ENCODE measurements around the gene XDH. TPM values are rescaled to one million over a fixed set of nuclear protein-coding genes. Genes with fewer than 3 reads are reported as not detected.

XDH gene
- total RNA-seq, 1 experiment from 2014 or later, result 0.91 TPM

GRCh38 chr2:31333527-31334183 is 80.9 kb downstream of the XDH start:
- POLR2A ChIA-PET (ENCODE audit: unreplicated experiment), result no interaction called here

GRCh38 chr2:31333046-31333445 is 81.5 kb downstream of the XDH start:
- H3K9me2 ChIP-seq (replicated peaks; ENCODE audit: low read length), result no peaks in the 10 kb centered on the region
- CTCF ChIA-PET, result interaction anchor here (0.6 kb wide), 1 partner anchor 210 kb away, joined by 5 read pairs; no protein-coding TSS in a partner anchor
- H3K79me2 ChIP-seq (ENCODE audit: low read length), result no peaks in the 10 kb centered on the region
- no peak for DNase-seq
- H2AFZ ChIP-seq (ENCODE audit: low read length), result no peak overlapping the region
- H3K27me3 ChIP-seq (ENCODE audit: low read length), result no peaks in the 10 kb centered on the region
- no peak overlapping the region for H3K27ac ChIP-seq (ENCODE audit: low read length)
- H3K9me3 ChIP-seq (ENCODE audit: low read length), result no peaks in the 10 kb centered on the region
- intact Hi-C loops (cut with micrococcal nuclease), result loop anchor here (1.0 to 10.0 kb wide), 8 partner anchors 62 to 619 kb away; no protein-coding TSS in a partner anchor
- no peaks in the 10 kb centered on the region for H3K36me3 ChIP-seq (ENCODE audit: low read depth, low read length)
- no peak for TF ChIP-seq EZH2 (IDR thresholded peaks at IDR 0.05; ENCODE audit: low read length, unreplicated experiment)
- no peak for TF ChIP-seq CTCF (conservative IDR thresholded peaks at IDR 0.05; ENCODE audit: low read depth, low read length)
- TF ChIP-seq EZH2phosphoT487 (IDR thresholded peaks at IDR 0.05; ENCODE audit: borderline replicate concordance, low read length), result no peak
- no peaks in the 10 kb centered on the region for H4K20me1 ChIP-seq (ENCODE audit: low read length)
- peaks cover 38% of the 10 kb centered on the region for H3K4me1 ChIP-seq (ENCODE audit: insufficient read depth, low read length)
- POLR2A ChIA-PET (ENCODE audit: unreplicated experiment), result no interaction called here
- BruUV-seq (replicated peaks), result no TSS peak
- no peaks in the 10 kb centered on the region for H3F3A ChIP-seq (ENCODE audit: low read length, unreplicated experiment)
- no peak overlapping the region for H3K4me3 ChIP-seq (ENCODE audit: low read length)
- no peak for ATAC-seq
- no peak overlapping the region for H3K9ac ChIP-seq (ENCODE audit: low read length)
- no peak overlapping the region for H3K4me2 ChIP-seq (ENCODE audit: low read length)

More at GRCh38 chr2:31333527-31334183, 80.9 kb downstream of the XDH start:
- ATAC-seq (peak; percentile 62), DNase-seq (peak; percentile 94)
- intact Hi-C loops (cut with micrococcal nuclease), result loop anchor here (1.0 to 10.0 kb wide), 10 partner anchors 51 to 619 kb away; no protein-coding TSS in a partner anchor
- H3K27me3 ChIP-seq (ENCODE audit: low read length), result no peaks in the 10 kb centered on the region
- H3K9ac ChIP-seq (ENCODE audit: low read length), result peak overlapping the region; percentile 69
- H3K9me2 ChIP-seq (replicated peaks; ENCODE audit: low read length), result no peaks in the 10 kb centered on the region
- peak overlapping the region; percentile 95 for H3K27ac ChIP-seq (ENCODE audit: low read length)
- no peak overlapping the region for H3K4me3 ChIP-seq (ENCODE audit: low read length)
- H3K36me3 ChIP-seq (ENCODE audit: low read depth, low read length), result no peaks in the 10 kb centered on the region
- H3F3A ChIP-seq (ENCODE audit: low read length, unreplicated experiment), result no peaks in the 10 kb centered on the region
- BruUV-seq (replicated peaks), result TSS peak; percentile 97
- H3K4me2 ChIP-seq (ENCODE audit: low read length), result peak overlapping the region; percentile 57
- peaks cover 44% of the 10 kb centered on the region for H3K4me1 ChIP-seq (ENCODE audit: insufficient read depth, low read length)
- H3K9me3 ChIP-seq (ENCODE audit: low read length), result no peaks in the 10 kb centered on the region
- no peak for TF ChIP-seq EZH2phosphoT487 (IDR thresholded peaks at IDR 0.05; ENCODE audit: borderline replicate concordance, low read length)
- no peak for TF ChIP-seq EZH2 (IDR thresholded peaks at IDR 0.05; ENCODE audit: low read length, unreplicated experiment)
- peak; percentile 97 for TF ChIP-seq CTCF (conservative IDR thresholded peaks at IDR 0.05; ENCODE audit: low read depth, low read length)
- no peak overlapping the region for H2AFZ ChIP-seq (ENCODE audit: low read length)
- CTCF ChIA-PET, result interaction anchor here (1.0 kb wide), 1 partner anchor 50 kb away, joined by 4 read pairs; no protein-coding TSS in a partner anchor
- no peaks in the 10 kb centered on the region for H3K79me2 ChIP-seq (ENCODE audit: low read length)
- H4K20me1 ChIP-seq (ENCODE audit: low read length), result no peaks in the 10 kb centered on the region

- H3K27me3 ChIP-seq (ENCODE audit: low read length), result no peaks in the 10 kb centered on the region
- H3K4me1 ChIP-seq (ENCODE audit: insufficient read depth, low read length), result peaks cover 34% of the 10 kb centered on the region
- H2AFZ ChIP-seq (ENCODE audit: low read length), result no peak overlapping the region
- no peak overlapping the region for H3K4me2 ChIP-seq (ENCODE audit: low read length)
- ChIA-PET POLR2A (ENCODE audit: unreplicated experiment) (no interaction called here), CTCF (interaction anchor here (0.6 kb wide), 1 partner anchor 209 kb away, joined by 5 read pairs; no protein-coding TSS in a partner anchor)
- no peaks in the 10 kb centered on the region for H3F3A ChIP-seq (ENCODE audit: low read length, unreplicated experiment)
- no peaks in the 10 kb centered on the region for H4K20me1 ChIP-seq (ENCODE audit: low read length)
- BruUV-seq (replicated peaks), result no TSS peak
- H3K9me2 ChIP-seq (replicated peaks; ENCODE audit: low read length), result no peaks in the 10 kb centered on the region
- H3K36me3 ChIP-seq (ENCODE audit: low read depth, low read length), result no peaks in the 10 kb centered on the region
- H3K79me2 ChIP-seq (ENCODE audit: low read length), result no peaks in the 10 kb centered on the region
- intact Hi-C loops (cut with micrococcal nuclease), result loop anchor here (2.0 to 10.0 kb wide), 4 partner anchors 62 to 392 kb away; no protein-coding TSS in a partner anchor
- no peak overlapping the region for H3K4me3 ChIP-seq (ENCODE audit: low read length)
- no peaks in the 10 kb centered on the region for H3K9me3 ChIP-seq (ENCODE audit: low read length)
- H3K9ac ChIP-seq (ENCODE audit: low read length), result no peak overlapping the region
- DNase-seq (no peak), ATAC-seq (no peak)
- TF ChIP-seq EZH2 (IDR thresholded peaks at IDR 0.05; ENCODE audit: low read length, unreplicated experiment), result no peak
- TF ChIP-seq CTCF (conservative IDR thresholded peaks at IDR 0.05; ENCODE audit: low read depth, low read length), result no peak
- no peak for TF ChIP-seq EZH2phosphoT487 (IDR thresholded peaks at IDR 0.05; ENCODE audit: borderline replicate concordance, low read length)
- no peak overlapping the region for H3K27ac ChIP-seq (ENCODE audit: low read length)
These were observed 82.0 kb downstream of the XDH start for GRCh38 chr2:31332521-31332920.
